ENCODE measurements around the gene ARL3.

Gene ARL3

GRCh38 chr10:102651455-102652169 lies 62.6 kb downstream of the ARL3 start:
- no peak for DNase-seq (ENCODE audit: low read depth in 3 of 3)

GRCh38 chr10:102650655-102651454 lies 63.3 kb downstream of the ARL3 start:
- DNase-seq (ENCODE audit: low read depth in 3 of 3), result no peak

GRCh38 chr10:102649797-102650654 lies 64.2 kb downstream of the ARL3 start:
- DNase-seq (ENCODE audit: low read depth in 3 of 3), result no peak

- no peak for DNase-seq (ENCODE audit: low read depth in 3 of 3)
Measured at GRCh38 chr10:102648889-102649796, 65.1 kb downstream of the ARL3 start.

GRCh38 chr10:102648269-102648888 lies 65.8 kb downstream of the ARL3 start:
- no peak for DNase-seq (ENCODE audit: low read depth in 3 of 3)

- DNase-seq (ENCODE audit: low read depth in 3 of 3), result no peak
Measured at GRCh38 chr10:102647443-102648268, 66.5 kb downstream of the ARL3 start.

- peak in 1 of 3 donors; percentile 46 for DNase-seq (ENCODE audit: low read depth in 3 of 3)
Measured at GRCh38 chr10:102646610-102647442, 67.4 kb downstream of the ARL3 start.

- DNase-seq (ENCODE audit: low read depth in 3 of 3), result peak in 2 of 3 donors; percentile 59 to 65
Measured at GRCh38 chr10:102645741-102646609, 68.2 kb downstream of the ARL3 start.

GRCh38 chr10:102645388-102645740 lies 68.8 kb downstream of the ARL3 start:
- no peak for DNase-seq (ENCODE audit: low read depth in 3 of 3)

GRCh38 chr10:102644646-102645387 lies 69.4 kb downstream of the ARL3 start:
- peak in 2 of 3 donors; percentile 69 to 70 for DNase-seq (ENCODE audit: low read depth in 3 of 3)

GRCh38 chr10:102644066-102644645 lies 70.0 kb downstream of the ARL3 start, which contains the start of gene TRIM8:
Gene TRIM8, plus strand, starts transcription at chr10:102644479. Its CDS starts 139 bp downstream, at chr10:102644618.
- DNase-seq (ENCODE audit: low read depth in 3 of 3), result no peak

- no peak for DNase-seq (ENCODE audit: low read depth in 3 of 3)
Measured at GRCh38 chr10:102643336-102644065, 70.7 kb downstream of the ARL3 start.

- DNase-seq (ENCODE audit: low read depth in 3 of 3), result no peak
Measured at GRCh38 chr10:102642736-102643335, 71.4 kb downstream of the ARL3 start.

GRCh38 chr10:102641880-102642735 lies 72.1 kb downstream of the ARL3 start:
- peak; percentile 97 to 98 (median 97) for DNase-seq (ENCODE audit: low read depth in 3 of 3)

GRCh38 chr10:102641402-102641801 lies 72.8 kb downstream of the ARL3 start:
- no peak for DNase-seq (ENCODE audit: low read depth in 3 of 3)

Data from stimulated activated CD4-positive, alpha-beta T cell treated with anti-CD3 and anti-CD28 coated beads, TNF-alpha, amount 100 ng/mL, for 48 hours (primary cell).